Stimulated activated CD4-positive, alpha-beta T cell treated with anti-CD3 and anti-CD28 coated beads, Interleukin-12 subunit alpha, Interleukin-12 subunit beta, amount 100 ng/mL, for 48 hours (primary cell): ENCODE data around the gene CTXN1.
A peak's percentile ranks its signal among the peaks of the same experiment; 100 is the strongest.

Experiments used
- DNase-seq, 3 donors: peaks; one replicate each; pipeline ENCODE4 v3.0.0-alpha.2; 2020; ENCODE audit warnings: low read depth in 2 of 3, low spot score in 1 of 3

CTXN1 gene

GRCh38 chr19:7915250-7916102, 10.5 kb downstream of the CTXN1 start:
- no peak for DNase-seq

DNA sequence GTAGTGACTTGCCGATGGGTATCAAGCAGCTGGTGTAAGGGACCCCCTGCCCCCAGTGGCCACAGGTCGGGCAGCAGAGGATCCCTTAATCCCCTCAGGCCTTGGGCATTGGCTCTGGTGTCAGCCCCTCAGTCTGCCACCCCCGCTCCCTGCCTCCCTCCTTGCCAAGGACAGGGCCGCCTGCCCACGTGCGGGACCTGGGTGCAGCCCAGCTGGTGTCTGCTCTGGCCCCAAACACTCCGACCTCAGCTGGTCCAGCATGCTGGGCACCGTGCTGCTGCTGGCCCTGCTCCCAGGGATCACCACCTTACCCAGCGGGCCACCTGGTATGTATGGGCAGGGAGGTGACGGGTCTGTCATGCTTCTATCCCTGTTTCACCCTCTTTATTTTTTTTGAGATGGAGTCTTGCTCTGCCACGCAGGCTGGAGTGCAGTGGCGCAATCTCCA, 11.3 kb downstream of the CTXN1 start, which contains the start of gene TGFBR3L:
TSS of gene TGFBR3L (plus strand) at position 233 of the 448 bp plus-strand sequence.
- no peak for DNase-seq

DNA sequence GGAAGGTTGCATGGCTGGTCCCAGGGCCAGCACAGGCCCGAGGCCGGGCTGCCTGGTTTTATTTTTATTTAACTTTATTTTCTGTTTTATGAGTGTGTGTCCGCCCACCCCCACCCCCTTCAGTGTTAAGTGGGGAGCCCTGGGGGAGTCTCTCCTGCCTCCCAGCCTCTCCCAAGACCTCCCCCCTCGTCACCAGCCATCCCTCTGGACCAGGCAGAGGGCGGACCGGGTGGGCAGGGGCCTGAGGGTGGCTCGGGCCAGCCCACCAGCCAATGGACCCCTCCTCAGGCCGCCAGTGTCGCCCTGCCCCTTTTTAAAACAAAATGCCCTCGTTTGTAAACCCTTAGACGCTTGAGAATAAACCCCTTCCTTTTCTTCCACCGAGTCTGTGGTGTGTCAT, 11.8 kb downstream of the CTXN1 start:
- no peak for DNase-seq

DNA sequence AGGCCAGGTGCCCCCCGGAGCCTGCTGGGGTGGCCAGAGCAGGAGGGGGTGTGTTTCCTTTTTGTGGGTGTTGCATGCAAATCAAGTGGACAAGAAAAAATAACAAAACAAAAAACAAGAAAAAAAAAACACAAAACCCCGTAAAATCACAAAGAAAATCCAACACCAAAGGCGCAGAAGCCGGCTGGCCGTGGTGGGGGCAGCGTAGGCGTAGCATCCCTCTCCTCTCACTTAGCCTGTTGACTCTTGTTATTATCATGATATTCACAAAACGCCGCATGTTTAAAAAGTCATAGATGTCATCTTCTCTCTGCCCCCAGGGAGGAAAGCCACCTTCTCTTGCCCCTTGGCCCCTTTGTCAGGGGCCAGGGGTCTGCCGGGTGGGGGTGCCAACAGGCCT, 12.3 kb downstream of the CTXN1 start:
- DNase-seq, result no peak

- DNase-seq, result no peak
Observed at GRCh38 chr19:7912697-7913564, 13.0 kb downstream of the CTXN1 start.

GRCh38 chr19:7912144-7912696, 13.7 kb downstream of the CTXN1 start:
- DNase-seq, result no peak

- DNase-seq, result no peak
Observed at GRCh38 chr19:7911508-7912143, 14.3 kb downstream of the CTXN1 start.

- DNase-seq, result no peak
Observed at GRCh38 chr19:7910321-7911161, 15.4 kb downstream of the CTXN1 start.

GRCh38 chr19:7909471-7910067, 16.4 kb downstream of the CTXN1 start:
- DNase-seq, result no peak

DNA sequence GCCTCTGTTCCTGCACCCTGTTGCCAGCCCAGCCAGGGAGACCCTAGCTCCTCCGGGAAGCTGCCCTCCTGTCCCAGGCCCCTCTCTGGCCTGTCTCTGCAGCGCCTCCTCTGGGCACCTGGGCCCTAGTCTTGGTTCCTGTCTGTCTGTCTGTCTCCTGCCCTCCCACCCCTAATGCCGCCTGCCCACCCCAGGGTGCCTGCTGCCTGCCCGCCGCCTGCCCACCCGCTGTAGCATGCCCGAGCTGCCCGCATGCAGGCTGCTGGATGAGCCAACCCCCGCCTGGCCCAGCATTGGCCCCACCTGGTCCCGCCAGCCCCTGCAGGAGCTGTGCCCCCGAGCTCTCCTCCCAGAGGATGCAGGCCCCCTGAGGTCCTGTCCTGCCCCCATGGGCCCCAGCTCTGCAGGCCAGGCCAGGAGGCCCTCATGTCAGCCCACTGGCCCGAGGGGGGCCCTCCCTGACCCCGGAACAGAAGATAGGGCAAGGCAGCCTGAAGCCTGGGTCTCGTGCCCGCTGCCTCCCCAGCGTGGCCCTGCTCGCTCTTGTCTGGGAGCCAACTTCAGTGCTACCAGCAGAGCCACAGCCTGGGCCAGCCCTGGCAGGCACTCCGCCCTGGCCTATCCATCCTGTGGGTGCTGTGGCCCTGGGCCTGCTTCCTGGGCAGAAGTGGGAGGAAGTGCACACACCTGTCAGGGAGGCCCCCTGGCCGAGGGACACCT, 17.0 kb downstream of the CTXN1 start:
- DNase-seq, result no peak

GRCh38 chr19:7908078-7908699, 17.7 kb downstream of the CTXN1 start:
- no peak for DNase-seq

GRCh38 chr19:7907544-7907943, 18.4 kb downstream of the CTXN1 start:
- DNase-seq, result no peak

DNA sequence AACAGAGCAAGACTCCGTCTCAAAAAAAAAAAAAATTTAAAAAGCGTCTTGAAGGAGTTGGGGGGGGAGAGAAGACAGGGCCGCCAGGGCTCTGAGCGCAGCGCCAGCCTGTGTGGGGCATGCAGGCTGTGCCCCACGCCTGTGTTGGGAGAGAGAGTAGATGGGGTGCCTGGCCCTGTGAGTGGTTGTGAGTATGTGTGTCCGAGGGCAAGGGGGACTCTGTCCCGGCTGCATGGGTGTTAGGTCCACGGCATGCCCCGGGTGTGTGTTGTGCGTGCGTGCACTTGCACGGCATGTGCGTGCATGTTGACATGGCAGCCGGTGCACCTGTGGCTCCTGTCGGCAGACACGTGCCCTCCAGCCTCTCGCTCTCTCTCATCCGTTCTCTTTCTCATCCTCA, 18.8 kb downstream of the CTXN1 start:
- no peak for DNase-seq

DNA sequence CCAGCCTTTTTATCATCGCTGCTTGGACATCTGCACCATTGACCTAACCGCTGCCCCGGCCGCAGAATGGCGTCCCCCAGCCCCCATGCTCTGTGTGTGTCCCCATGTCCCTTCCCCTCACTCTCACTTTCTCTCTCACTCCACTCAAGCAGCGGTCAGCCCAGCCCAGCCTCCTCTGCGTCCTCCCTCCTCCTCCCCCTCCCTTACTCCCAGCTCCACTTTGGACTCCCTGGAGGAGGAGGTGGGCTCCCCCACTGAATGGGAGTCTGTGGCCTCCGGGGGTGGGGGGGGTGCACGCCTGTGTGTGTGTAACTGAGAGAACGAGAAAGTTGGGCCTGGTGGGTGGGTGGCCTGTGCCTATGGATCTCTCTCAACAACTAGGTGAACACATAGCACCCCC, 20.1 kb downstream of the CTXN1 start:
- DNase-seq, result no peak

GRCh38 chr19:7905268-7905667, 20.7 kb downstream of the CTXN1 start:
- DNase-seq, result no peak

- peak in 2 of 3 donors; percentile 24 to 37 for DNase-seq
Observed at GRCh38 chr19:7904074-7905020, 21.6 kb downstream of the CTXN1 start.

- peak; percentile 100 for DNase-seq
Observed at GRCh38 chr19:7903244-7904073, 22.5 kb downstream of the CTXN1 start, which contains the start of gene MAP2K7. Gene MAP2K7, plus strand, starts transcription at chr19:7903877. Its CDS starts 68 bp downstream, at chr19:7903945.
